Keratinocyte (primary cell): ENCODE data around the gene DNAH11. TPM values are rescaled to one million over a fixed set of nuclear protein-coding genes. Genes with fewer than 3 reads are reported as not detected.

ENCODE experiments used
- DNase-seq: peaks from one replicate; pipeline ENCODE4 v3.0.0-alpha.2; 2011; ENCODE audit warnings: low read depth, missing footprints, low spot score
- FAIRE-seq: peaks from 2 replicates; lab custom pipeline; 2011; peaks lifted over from hg19 to GRCh38; lab: Jason Lieb, UNC
- H2AFZ ChIP-seq: 2 replicates; pipeline ENCODE4 v1.6.0; 2012; ENCODE audit warnings: low read length, control low read depth, inconsistent platforms; ENCODE audit not compliant: control insufficient read depth
- H3K27ac ChIP-seq: 2 replicates; pipeline ENCODE4 v1.5.1; 2011; ENCODE audit warnings: low read length; ENCODE audit not compliant: control insufficient read depth, insufficient read depth
- H3K27me3 ChIP-seq: 3 replicates; pipeline ENCODE4 v1.6.0; 2011; ENCODE audit warnings: low read length; ENCODE audit not compliant: control insufficient read depth, insufficient read depth; ENCODE audit errors: extremely low read depth
- H3K36me3 ChIP-seq, 2 experiments: 2 replicates in 1 of 2; 3 replicates in 1 of 2; pipeline ENCODE4 v1.5.1; 2011; ENCODE audit warnings: low read length in 2 of 2, mild to moderate bottlenecking in 1 of 2; ENCODE audit not compliant: control insufficient read depth in 2 of 2, insufficient read depth in 2 of 2; ENCODE audit errors: extremely low read depth in 1 of 2
- H3K4me1 ChIP-seq: 3 replicates; pipeline ENCODE4 v1.5.1; 2011; ENCODE audit warnings: low read length; ENCODE audit not compliant: control insufficient read depth, insufficient read depth; ENCODE audit errors: extremely low read depth
- H3K4me2 ChIP-seq: 3 replicates; pipeline ENCODE4 v1.6.0; 2011; ENCODE audit warnings: low read depth, low read length; ENCODE audit not compliant: control insufficient read depth, insufficient read depth; ENCODE audit errors: extremely low read depth
- H3K4me3 ChIP-seq, 3 experiments: fragments of 200-600 bp in 1 of 3; sonication (generic) in 1 of 3; 2 replicates in 2 of 3; 3 replicates in 1 of 3; pipeline ENCODE4 v1.5.1; 2011 to 2016; ENCODE audit warnings: low read length in 3 of 3, mild to moderate bottlenecking in 3 of 3, control low read depth in 2 of 3, inconsistent platforms in 1 of 3, low read depth in 1 of 3, mixed read lengths in 1 of 3, mixed run types in 1 of 3, moderate library complexity in 1 of 3; ENCODE audit not compliant: control insufficient read depth in 2 of 3, insufficient read depth in 2 of 3; ENCODE audit errors: extremely low read depth in 1 of 3
- H3K79me2 ChIP-seq: 2 replicates; pipeline ENCODE4 v1.6.0; 2012; ENCODE audit warnings: low read length; ENCODE audit not compliant: control insufficient read depth, insufficient read depth
- H3K9ac ChIP-seq: 3 replicates; pipeline ENCODE4 v1.6.0; 2011; ENCODE audit warnings: low read length; ENCODE audit not compliant: control insufficient read depth, insufficient read depth; ENCODE audit errors: extremely low read depth
- H3K9me1 ChIP-seq: 3 replicates; pipeline ENCODE4 v1.6.0; 2011; ENCODE audit warnings: low read length; ENCODE audit not compliant: control insufficient read depth, insufficient read depth; ENCODE audit errors: extremely low read depth
- H3K9me3 ChIP-seq: 2 replicates; pipeline ENCODE4 v1.5.1; 2012; ENCODE audit warnings: low read depth, low read length; ENCODE audit not compliant: control insufficient read depth
- H4K20me1 ChIP-seq: 3 replicates; pipeline ENCODE4 v1.6.0; 2011; ENCODE audit warnings: low read length; ENCODE audit not compliant: control insufficient read depth, insufficient read depth; ENCODE audit errors: extremely low read depth
- CTCF ChIP-seq, 3 experiments: IDR thresholded peaks in 1 of 3; conservative IDR thresholded peaks in 1 of 3; optimal IDR thresholded peaks in 1 of 3; 2 replicates in 2 of 3; 3 replicates in 1 of 3; pipeline versions ENCODE3 to v1.5.1; 2011; ENCODE audit warnings: low read length in 3 of 3, mild to moderate bottlenecking in 3 of 3, moderate library complexity in 2 of 3, control low read depth in 1 of 3, inconsistent platforms in 1 of 3; ENCODE audit not compliant: insufficient read depth in 2 of 3; ENCODE audit errors: extremely low read depth in 1 of 3
- EZH2 ChIP-seq: IDR thresholded peaks from one replicate; pipeline ENCODE4 v1.6.1; 2012; ENCODE audit warnings: inconsistent platforms, mild to moderate bottlenecking, low read length, moderate library complexity
- dilution Hi-C: fragments of 300-500 bp; cut with MboI; formaldehyde crosslinking; loops from one replicate; pipeline ENCODE4 v1.7.0; 2020; ENCODE audit warnings: low sequenced_read_pairs; ENCODE audit not compliant: extremely low pct_ligation_motif_present
- polyA plus RNA-seq, 5 experiments: library from polyadenylated mRNA; depleted of rRNA in 3 of 5; stranded (reverse) in 3 of 5; stranded (forward) in 1 of 5; unstranded in 1 of 5; fragments of >200 nt; gene quantifications; 1 replicate in 1 of 5; 2 replicates in 3 of 5; 3 replicates in 1 of 5; pipeline versions ENCODE4 v1.2.1 to v1.2.3, GENCODE V29; 2011 to 2012; ENCODE audit warnings: missing spikeins in 2 of 5, low read depth in 1 of 5, low replicate concordance in 1 of 5

The DNAH11 gene
- polyA plus RNA-seq, 1 donor (not counting 4 experiments of a cell fraction or from before 2014, with no cell fraction given) = 0.21 TPM

- Histone ChIP-seq H3K4me3 (no peak overlapping the region), H3K9me3 (no peaks in the 10 kb centered on the region), H3K9ac (no peak overlapping the region), H3K27ac (no peak overlapping the region), H2AFZ (no peak overlapping the region), H3K27me3 (no peaks in the 10 kb centered on the region), H4K20me1 (no peaks in the 10 kb centered on the region), H3K79me2 (no peaks in the 10 kb centered on the region), H3K4me1 (peaks cover 13% of the 10 kb centered on the region), H3K9me1 (no peaks in the 10 kb centered on the region), H3K36me3 (peaks cover 5 to 21% of the 10 kb centered on the region in 2 experiments), H3K4me2 (no peak overlapping the region)
- no peak for DNase-seq
- no peak for FAIRE-seq
- dilution Hi-C loops = no loop called here
- TF ChIP-seq EZH2 (no peak), CTCF (optimal IDR thresholded peaks at IDR 0.05 in 1 of 3, IDR thresholded peaks at IDR 0.05 in 1 of 3, conservative IDR thresholded peaks at IDR 0.05 in 1 of 3; ENCODE audit: extremely low read depth in 1 of 3, insufficient read depth in 2 of 3, low read length in 3 of 3) (no peak)
Measured at GRCh38 chr7:21911341-21911875, 368.6 kb downstream of the DNAH11 start.

DNA sequence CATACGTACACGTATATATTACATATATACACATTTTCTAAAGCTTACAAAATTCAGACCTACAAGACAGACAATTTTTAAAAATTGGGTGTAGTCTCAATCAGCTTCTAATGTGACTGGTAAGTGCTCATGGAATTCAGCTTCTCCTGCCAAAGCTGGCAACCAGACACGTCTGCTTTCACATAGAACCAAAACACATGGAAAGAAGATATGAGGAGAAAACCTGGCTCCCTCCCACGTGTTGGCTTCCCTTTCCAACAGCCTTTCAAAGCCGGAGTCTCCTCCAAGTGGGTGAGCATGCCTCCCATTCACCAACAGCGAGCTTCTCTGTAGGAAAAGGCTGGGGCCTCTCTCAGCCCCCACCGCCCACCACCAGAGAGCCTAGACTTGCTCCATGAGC is 369.5 kb downstream of the DNAH11 start:
- FAIRE-seq (no peak), DNase-seq (no peak)
- H3K4me3 ChIP-seq = no peak overlapping the region
- no peak overlapping the region for H3K9ac ChIP-seq
- no peaks in the 10 kb centered on the region for H3K9me1 ChIP-seq
- H3K9me3 ChIP-seq = no peaks in the 10 kb centered on the region
- H3K4me2 ChIP-seq = no peak overlapping the region
- TF ChIP-seq EZH2 = no peak
- no peak for TF ChIP-seq CTCF (optimal IDR thresholded peaks at IDR 0.05 in 1 of 3, IDR thresholded peaks at IDR 0.05 in 1 of 3, conservative IDR thresholded peaks at IDR 0.05 in 1 of 3; ENCODE audit: extremely low read depth in 1 of 3, insufficient read depth in 2 of 3, low read length in 3 of 3)
- H3K36me3 ChIP-seq = peaks cover 5 to 16% of the 10 kb centered on the region in 2 experiments
- H3K27ac ChIP-seq = no peak overlapping the region
- dilution Hi-C loops = no loop called here
- H4K20me1 ChIP-seq = no peaks in the 10 kb centered on the region
- H3K79me2 ChIP-seq = no peaks in the 10 kb centered on the region
- H3K27me3 ChIP-seq = no peaks in the 10 kb centered on the region
- H3K4me1 ChIP-seq = peaks cover 13% of the 10 kb centered on the region
- H2AFZ ChIP-seq = no peak overlapping the region
